Osteoblast (primary cell): ENCODE results near the gene MREG. TPM values are rescaled to one million over a fixed set of nuclear protein-coding genes. Genes with fewer than 3 reads are reported as not detected.

Source experiments
- DNase-seq: peaks from one replicate; pipeline ENCODE4 v3.0.0; 2011; ENCODE audit warnings: low spot score, mixed read lengths; ENCODE audit not compliant: insufficient read length; ENCODE audit errors: missing footprints
- H2AFZ ChIP-seq: 2 replicates; pipeline ENCODE4 v1.6.0; 2011; ENCODE audit warnings: mild to moderate bottlenecking, low read length
- H3K27ac ChIP-seq: 2 replicates; pipeline ENCODE4 v1.5.1; 2011; ENCODE audit warnings: mild to moderate bottlenecking, low read depth, low read length, moderate library complexity
- H3K27me3 ChIP-seq: 2 replicates; pipeline ENCODE4 v1.6.0; 2012; ENCODE audit warnings: mild to moderate bottlenecking, control low read depth, inconsistent platforms, low read length, moderate library complexity; ENCODE audit not compliant: insufficient read depth
- H3K36me3 ChIP-seq: 2 replicates; pipeline ENCODE4 v1.5.1; 2011; ENCODE audit warnings: mild to moderate bottlenecking, low read length, control low read depth, moderate library complexity; ENCODE audit not compliant: insufficient read depth
- H3K4me1 ChIP-seq: 2 replicates; pipeline ENCODE4 v1.5.1; 2011; ENCODE audit warnings: mild to moderate bottlenecking, low read length, control low read depth, moderate library complexity; ENCODE audit not compliant: insufficient read depth
- H3K4me2 ChIP-seq: 2 replicates; pipeline ENCODE4 v1.6.0; 2011; ENCODE audit warnings: mild to moderate bottlenecking, low read length; ENCODE audit not compliant: insufficient read depth
- H3K4me3 ChIP-seq: fragments of 200-600 bp; sonication (generic); 3 replicates; pipeline ENCODE4 v1.5.1; 2012; ENCODE audit warnings: mild to moderate bottlenecking, low read length, inconsistent platforms; ENCODE audit not compliant: insufficient read depth
- H3K79me2 ChIP-seq: 2 replicates; pipeline ENCODE4 v1.6.0; 2012; ENCODE audit warnings: mild to moderate bottlenecking, low read length, control low read depth, inconsistent platforms; ENCODE audit not compliant: insufficient read depth
- H3K9me3 ChIP-seq: 2 replicates; pipeline ENCODE4 v1.5.1; 2011; ENCODE audit warnings: low read depth, low read length, control low read depth
- H4K20me1 ChIP-seq: 2 replicates; pipeline ENCODE4 v1.6.0; 2012; ENCODE audit warnings: mild to moderate bottlenecking, low read length, control low read depth; ENCODE audit not compliant: insufficient read depth
- CTCF ChIP-seq: IDR thresholded peaks from 2 replicates; pipeline ENCODE4 v1.5.1; 2011; ENCODE audit warnings: mild to moderate bottlenecking, low read depth, low read length, moderate library complexity; ENCODE audit errors: extremely low read depth
- total RNA-seq: library from RNA; depleted of rRNA; stranded (reverse); fragments of >200 nt; gene quantifications from 2 replicates; pipeline ENCODE4 v1.2.3, GENCODE V29; 2012

The MREG gene
- total RNA-seq, 1 donor, result 1.1 TPM

- H3K9me3 ChIP-seq, result no peaks in the 10 kb centered on the region
- no peak overlapping the region for H3K4me2 ChIP-seq
- no peak overlapping the region for H3K4me3 ChIP-seq
- H3K27me3 ChIP-seq, result no peaks in the 10 kb centered on the region
- H3K4me1 ChIP-seq, result peaks cover 38% of the 10 kb centered on the region
- no peak overlapping the region for H2AFZ ChIP-seq
- peak; percentile 17 for DNase-seq
- no peaks in the 10 kb centered on the region for H3K79me2 ChIP-seq
- TF ChIP-seq CTCF, result no peak
- peak overlapping the region; percentile 77 for H3K27ac ChIP-seq
- no peaks in the 10 kb centered on the region for H3K36me3 ChIP-seq
- H4K20me1 ChIP-seq, result no peaks in the 10 kb centered on the region
Measured at GRCh38 chr2:215898363-215898762, 115.0 kb downstream of the MREG start.

- H3K36me3 ChIP-seq, result no peaks in the 10 kb centered on the region
- no peak overlapping the region for H3K4me2 ChIP-seq
Measured at GRCh38 chr2:215896921-215897320, 116.4 kb downstream of the MREG start.

GRCh38 chr2:215895330-215895729 lies 118.0 kb downstream of the MREG start:
- no peak for TF ChIP-seq CTCF
- Histone ChIP-seq H3K4me3 (no peak overlapping the region), H3K36me3 (no peaks in the 10 kb centered on the region)

More at GRCh38 chr2:215896921-215897320, 116.4 kb downstream of the MREG start:
- DNase-seq, result no peak
- Histone ChIP-seq H3K79me2 (no peaks in the 10 kb centered on the region), H3K9me3 (no peaks in the 10 kb centered on the region), H2AFZ (no peak overlapping the region), H4K20me1 (no peaks in the 10 kb centered on the region), H3K27me3 (no peaks in the 10 kb centered on the region), H3K27ac (no peak overlapping the region), H3K4me3 (no peak overlapping the region), H3K4me1 (peaks cover 32% of the 10 kb centered on the region)
- no peak for TF ChIP-seq CTCF

More at GRCh38 chr2:215895330-215895729, 118.0 kb downstream of the MREG start:
- no peak overlapping the region for H3K4me2 ChIP-seq
- peaks cover 23% of the 10 kb centered on the region for H3K4me1 ChIP-seq
- no peak overlapping the region for H2AFZ ChIP-seq
- no peaks in the 10 kb centered on the region for H4K20me1 ChIP-seq
- DNase-seq, result no peak
- no peaks in the 10 kb centered on the region for H3K79me2 ChIP-seq
- H3K27ac ChIP-seq, result no peak overlapping the region
- no peaks in the 10 kb centered on the region for H3K27me3 ChIP-seq
- no peaks in the 10 kb centered on the region for H3K9me3 ChIP-seq

Other genes starting within 250 kb of the MREG start
- gene PECR, start 68.3 kb upstream of the MREG start, total RNA-seq, result 9.7 and 10.1 TPM in 2 replicates
- gene TMEM169, start 68.4 kb upstream of the MREG start, total RNA-seq, result 0.36 and 0.88 TPM in 2 replicates
- gene XRCC5, start 95.8 kb upstream of the MREG start, total RNA-seq, result 203 and 204 TPM in 2 replicates